Measurements from ENCODE around the gene LSAMP. TPM values are rescaled to one million over a fixed set of nuclear protein-coding genes. Genes with fewer than 3 reads are reported as not detected.
"Not testable (repeated sequence)": the region's sequence is repeated elsewhere in the genome, so short reads cannot be mapped to it uniquely, and the experiment has no call there.

The LSAMP gene
- total RNA-seq, 4 donors from 2014 or later = 1.1 to 3.5 (median 2.0) TPM

DNA sequence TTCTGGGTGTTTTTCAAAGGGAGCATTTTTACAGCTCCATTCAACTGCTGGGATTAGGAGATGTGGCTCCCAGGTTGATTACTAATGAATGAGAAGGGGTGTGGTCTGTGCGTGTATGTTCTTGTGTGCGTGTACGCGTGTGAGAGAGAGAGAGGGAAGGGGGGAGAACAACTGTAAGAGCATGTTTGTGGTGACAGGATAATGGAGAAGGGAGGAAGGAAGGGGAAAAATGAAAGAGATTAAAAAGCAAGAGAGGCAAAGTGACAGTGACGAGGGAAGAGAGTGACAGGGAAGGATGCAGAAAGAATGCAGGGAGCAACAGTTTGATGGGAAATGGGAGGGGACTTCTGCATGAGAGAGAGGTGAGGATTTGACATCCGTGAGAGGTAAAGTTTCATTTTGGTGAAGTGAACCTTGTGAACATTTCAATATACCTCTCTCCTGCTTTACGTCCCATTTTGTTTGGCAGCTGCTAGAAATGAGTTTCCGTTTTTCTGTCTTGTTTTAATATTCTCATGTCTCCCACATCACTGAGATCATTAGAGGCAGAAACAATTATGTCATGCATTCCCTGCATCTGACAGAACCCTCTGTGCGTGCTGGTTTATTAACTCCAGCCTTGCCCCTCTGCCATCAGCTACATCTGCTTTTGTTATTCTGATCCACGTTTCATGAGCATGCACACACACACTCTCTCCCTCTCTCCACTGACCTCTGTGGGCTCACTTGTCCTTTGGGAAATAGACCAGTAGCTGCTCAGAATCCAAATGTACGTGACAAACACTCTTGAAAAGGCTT, 660.3 kb downstream of the LSAMP start:
- intact Hi-C loops (cut with DNase I; ENCODE audit: low total_unique reads) = no loop called here
- DNase-seq (ENCODE audit: low spot score in 2 of 2) = no peak
- WGBS, 2 donors = 4 to 8% methylated on average over 11 of the region's 11 CpGs
- H3K4me3 ChIP-seq (ENCODE audit: low read depth, poor library complexity, severe bottlenecking) = no peak overlapping the region
- TF ChIP-seq, protein P1, sequence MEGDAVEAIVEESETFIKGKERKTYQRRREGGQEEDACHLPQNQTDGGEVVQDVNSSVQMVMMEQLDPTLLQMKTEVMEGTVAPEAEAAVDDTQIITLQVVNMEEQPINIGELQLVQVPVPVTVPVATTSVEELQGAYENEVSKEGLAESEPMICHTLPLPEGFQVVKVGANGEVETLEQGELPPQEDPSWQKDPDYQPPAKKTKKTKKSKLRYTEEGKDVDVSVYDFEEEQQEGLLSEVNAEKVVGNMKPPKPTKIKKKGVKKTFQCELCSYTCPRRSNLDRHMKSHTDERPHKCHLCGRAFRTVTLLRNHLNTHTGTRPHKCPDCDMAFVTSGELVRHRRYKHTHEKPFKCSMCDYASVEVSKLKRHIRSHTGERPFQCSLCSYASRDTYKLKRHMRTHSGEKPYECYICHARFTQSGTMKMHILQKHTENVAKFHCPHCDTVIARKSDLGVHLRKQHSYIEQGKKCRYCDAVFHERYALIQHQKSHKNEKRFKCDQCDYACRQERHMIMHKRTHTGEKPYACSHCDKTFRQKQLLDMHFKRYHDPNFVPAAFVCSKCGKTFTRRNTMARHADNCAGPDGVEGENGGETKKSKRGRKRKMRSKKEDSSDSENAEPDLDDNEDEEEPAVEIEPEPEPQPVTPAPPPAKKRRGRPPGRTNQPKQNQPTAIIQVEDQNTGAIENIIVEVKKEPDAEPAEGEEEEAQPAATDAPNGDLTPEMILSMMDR (IDR thresholded peaks at IDR 0.05) = peak in 1 of 3 donors; percentile 6
- no peak for TF ChIP-seq POLR2A (IDR thresholded peaks at IDR 0.05)

DNA sequence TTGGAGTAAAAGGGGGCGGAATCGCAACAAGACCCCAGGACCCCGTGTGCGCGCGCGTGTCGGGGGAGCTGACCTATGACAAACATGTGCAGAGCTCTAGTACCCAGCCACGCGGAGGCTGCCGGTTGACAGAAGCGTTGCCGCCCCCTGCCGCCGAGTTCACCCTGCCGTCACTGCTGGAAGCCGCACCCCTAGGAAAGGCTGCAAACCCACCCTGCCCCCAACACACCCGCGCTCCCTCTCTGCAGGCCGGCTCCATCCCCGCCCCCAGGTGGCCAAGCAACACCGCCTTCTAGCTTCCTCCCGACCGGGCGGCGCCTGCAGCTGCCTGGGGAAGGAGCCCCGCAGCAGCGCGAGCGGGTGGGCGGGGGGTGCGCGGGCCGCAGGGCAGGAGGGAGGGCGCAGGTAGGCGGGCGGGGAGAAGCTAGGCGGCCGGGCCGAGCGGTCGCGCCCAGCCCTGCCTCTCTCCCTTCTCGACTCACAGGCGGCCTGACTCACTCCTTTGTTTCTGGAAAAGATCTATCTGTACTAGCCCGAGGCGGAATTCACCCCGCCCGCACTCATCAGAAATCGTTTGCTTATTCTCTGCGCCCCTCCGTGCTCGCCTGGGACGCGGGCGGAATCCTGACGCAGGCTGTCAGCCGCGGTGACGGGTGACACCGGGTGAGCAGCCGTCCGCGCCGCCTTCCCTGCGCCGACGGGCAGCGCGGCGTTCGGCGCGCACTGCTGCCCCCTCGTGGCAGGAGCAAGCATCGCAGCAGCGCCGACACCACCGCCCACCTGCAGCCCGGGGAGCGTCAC, 661.1 kb downstream of the LSAMP start:
- intact Hi-C loops (cut with DNase I; ENCODE audit: low total_unique reads) = no loop called here
- WGBS, 2 donors = 0% methylated on average over 45 to 46 of the region's 81 CpGs
- peak; percentile 81 to 97 for DNase-seq (ENCODE audit: low spot score in 2 of 2)
- H3K4me3 ChIP-seq (ENCODE audit: low read depth, poor library complexity, severe bottlenecking) = peak overlapping the region; percentile 56
- TF ChIP-seq POLR2A (IDR thresholded peaks at IDR 0.05) = no peak
- TF ChIP-seq, protein P1 (IDR thresholded peaks at IDR 0.05) = peak in 2 of 3 donors; percentile 29 to 80

DNA sequence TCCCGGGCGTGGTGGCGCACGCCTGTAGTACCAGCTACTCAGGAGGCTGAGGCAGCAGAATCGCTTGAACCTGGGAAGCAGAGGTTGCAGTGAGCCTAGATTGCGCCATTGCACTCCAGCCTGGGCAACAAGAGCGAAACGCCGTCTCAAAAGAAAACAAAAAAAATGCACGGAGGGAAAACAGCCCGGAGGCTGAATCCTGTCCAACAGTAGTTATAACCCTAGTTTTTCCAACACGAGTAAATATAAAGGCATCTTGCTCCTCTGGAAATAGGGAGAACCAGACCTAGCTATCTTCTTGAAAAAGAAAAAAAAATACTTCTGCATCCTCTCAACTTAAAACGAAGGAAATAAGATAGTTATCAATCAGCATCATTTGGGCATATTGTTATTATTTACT, 661.9 kb downstream of the LSAMP start:
- 53 to 61% methylated on average over 13 of the region's 13 CpGs for WGBS, 2 donors
- DNase-seq (ENCODE audit: low spot score in 2 of 2); intact Hi-C loops (cut with DNase I; ENCODE audit: low total_unique reads); H3K4me3 ChIP-seq (ENCODE audit: low read depth, poor library complexity, severe bottlenecking): not testable (repeated sequence)

DNA sequence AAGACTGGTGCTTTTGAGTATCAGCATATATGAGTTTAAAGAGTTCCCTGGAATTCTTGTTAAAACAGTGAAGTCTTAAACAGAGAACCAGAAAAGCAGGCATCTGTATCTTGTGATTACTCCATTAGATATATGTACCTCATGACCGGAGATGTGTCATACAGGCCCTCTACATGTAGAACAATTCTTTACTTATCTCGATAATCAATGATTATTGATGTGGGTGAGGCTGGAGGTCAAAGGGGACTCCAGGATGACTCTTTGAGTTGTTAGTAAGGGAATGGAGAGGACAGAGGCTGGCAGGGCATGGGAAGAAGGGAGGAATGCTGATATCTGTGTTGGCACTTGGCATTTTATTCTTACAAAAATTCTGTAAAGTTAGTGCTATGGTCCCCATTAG, 666.3 kb downstream of the LSAMP start:
- 88 to 89% methylated on average over 2 of the region's 2 CpGs for WGBS, 2 donors
- H3K4me3 ChIP-seq (ENCODE audit: low read depth, poor library complexity, severe bottlenecking) = no peak overlapping the region
- no peak for DNase-seq (ENCODE audit: low spot score in 2 of 2)
- TF ChIP-seq POLR2A (IDR thresholded peaks at IDR 0.05) = no peak
- TF ChIP-seq, protein P1 (IDR thresholded peaks at IDR 0.05) = no peak
- intact Hi-C loops (cut with DNase I; ENCODE audit: low total_unique reads) = no loop called here

DNA sequence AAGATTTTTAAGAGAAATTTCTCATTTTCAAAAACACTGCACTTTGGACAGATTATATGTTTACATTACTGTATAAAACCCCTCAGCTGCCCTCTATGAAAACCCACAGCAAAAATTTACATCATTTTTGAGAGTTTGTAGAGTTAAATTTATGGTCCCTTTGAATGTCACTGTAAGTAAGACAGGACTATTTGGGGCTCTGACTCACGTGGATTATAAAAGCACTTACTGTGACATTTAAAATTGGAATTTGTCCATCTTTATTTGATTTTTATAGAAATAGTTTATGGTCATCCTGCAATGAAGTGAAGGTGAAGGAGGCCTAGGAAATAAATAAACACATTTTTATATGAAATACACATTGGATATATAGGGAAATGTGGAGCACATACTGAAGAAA, 672.3 kb downstream of the LSAMP start:
- no peak for TF ChIP-seq POLR2A (IDR thresholded peaks at IDR 0.05)
- TF ChIP-seq, protein P1 (IDR thresholded peaks at IDR 0.05) = no peak
- WGBS, 2 donors = 40 to 48% methylated on average over 1 of the region's 1 CpG
- DNase-seq (ENCODE audit: low spot score in 2 of 2) = no peak
- no peak overlapping the region for H3K4me3 ChIP-seq (ENCODE audit: low read depth, poor library complexity, severe bottlenecking)
- intact Hi-C loops (cut with DNase I; ENCODE audit: low total_unique reads) = no loop called here

DNA sequence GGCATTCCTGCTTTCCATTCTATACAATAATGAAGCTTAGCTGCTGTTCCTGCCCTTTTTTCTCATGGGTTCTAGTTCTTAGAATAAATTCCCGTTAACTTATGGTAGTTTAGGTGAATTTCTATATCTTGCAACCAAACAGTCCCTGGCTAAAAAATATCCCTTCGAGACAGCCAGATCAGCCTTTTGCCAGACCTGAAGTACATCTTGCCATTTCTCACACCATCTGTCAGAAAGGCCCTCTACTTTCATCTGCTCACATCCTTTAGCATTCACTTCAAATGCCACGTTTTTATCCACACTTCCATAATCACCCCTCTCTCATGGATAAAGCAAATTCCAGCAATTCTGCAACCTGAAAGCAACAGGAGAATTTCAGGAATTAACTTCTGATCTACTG, 676.6 kb downstream of the LSAMP start:
- TF ChIP-seq POLR2A (IDR thresholded peaks at IDR 0.05) = no peak
- TF ChIP-seq, protein P1 (IDR thresholded peaks at IDR 0.05) = no peak
- DNase-seq (ENCODE audit: low spot score in 2 of 2) = no peak
- intact Hi-C loops (cut with DNase I; ENCODE audit: low total_unique reads) = no loop called here
- no peak overlapping the region for H3K4me3 ChIP-seq (ENCODE audit: low read depth, poor library complexity, severe bottlenecking)
- WGBS, 2 donors = 75 to 78% methylated on average over 3 of the region's 3 CpGs

Data from lower leg skin (tissue), 4 donors.